ENCODE data around the gene TSC22D1. TPM values are rescaled to one million over a fixed set of nuclear protein-coding genes. Genes with fewer than 3 reads are reported as not detected.
A peak's percentile ranks its signal among the peaks of the same experiment; 100 is the strongest.

Gene TSC22D1
- total and polyA plus RNA-seq, 7 donors: 34.5 to 203 (median 121) TPM

DNA sequence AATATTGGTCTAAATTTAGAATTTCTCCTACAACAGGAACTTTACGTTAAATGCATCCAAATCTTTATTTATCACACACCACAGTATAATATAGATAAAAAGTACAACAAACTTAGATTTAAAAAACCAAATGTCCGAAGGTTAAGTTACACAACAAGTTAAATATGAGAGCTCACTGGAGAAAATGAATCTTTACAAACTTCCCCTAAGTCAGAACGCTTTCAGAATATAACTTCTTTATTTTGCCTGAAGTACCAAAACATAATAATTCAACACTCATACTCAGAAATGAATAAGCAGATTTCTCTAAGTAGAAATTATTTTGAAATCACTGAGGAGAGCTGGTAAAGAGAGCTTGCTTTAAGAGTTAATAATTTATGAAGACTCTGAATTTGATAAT is 33.8 kb downstream of the TSC22D1 start:
- TF ChIP-seq, protein P1, sequence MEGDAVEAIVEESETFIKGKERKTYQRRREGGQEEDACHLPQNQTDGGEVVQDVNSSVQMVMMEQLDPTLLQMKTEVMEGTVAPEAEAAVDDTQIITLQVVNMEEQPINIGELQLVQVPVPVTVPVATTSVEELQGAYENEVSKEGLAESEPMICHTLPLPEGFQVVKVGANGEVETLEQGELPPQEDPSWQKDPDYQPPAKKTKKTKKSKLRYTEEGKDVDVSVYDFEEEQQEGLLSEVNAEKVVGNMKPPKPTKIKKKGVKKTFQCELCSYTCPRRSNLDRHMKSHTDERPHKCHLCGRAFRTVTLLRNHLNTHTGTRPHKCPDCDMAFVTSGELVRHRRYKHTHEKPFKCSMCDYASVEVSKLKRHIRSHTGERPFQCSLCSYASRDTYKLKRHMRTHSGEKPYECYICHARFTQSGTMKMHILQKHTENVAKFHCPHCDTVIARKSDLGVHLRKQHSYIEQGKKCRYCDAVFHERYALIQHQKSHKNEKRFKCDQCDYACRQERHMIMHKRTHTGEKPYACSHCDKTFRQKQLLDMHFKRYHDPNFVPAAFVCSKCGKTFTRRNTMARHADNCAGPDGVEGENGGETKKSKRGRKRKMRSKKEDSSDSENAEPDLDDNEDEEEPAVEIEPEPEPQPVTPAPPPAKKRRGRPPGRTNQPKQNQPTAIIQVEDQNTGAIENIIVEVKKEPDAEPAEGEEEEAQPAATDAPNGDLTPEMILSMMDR (IDR thresholded peaks at IDR 0.05): no peak
- Histone ChIP-seq H3K4me3 (no peak overlapping the region), H3K36me3 (ENCODE audit: insufficient read depth in 1 of 2, low read depth in 1 of 2) (peaks cover 0 to 25% of the 10 kb centered on the region in 2 donors), H3K27me3 (ENCODE audit: insufficient read depth in 3 of 3, low read length in 2 of 3) (no peaks in the 10 kb centered on the region), H3K9me3 (no peaks in the 10 kb centered on the region), H3K4me1 (peaks cover 36% of the 10 kb centered on the region), H3K27ac (peak overlapping the region; percentile 58)
- no peak for DNase-seq
- no peak for ATAC-seq
- 69 to 88% (median 72%) methylated on average over 3 of the region's 3 CpGs for WGBS, 3 donors
- intact Hi-C loops (cut with DNase I): no loop called here

GRCh38 chr13:44541601-44542000 is 34.5 kb downstream of the TSC22D1 start:
- WGBS, 3 donors: 51 to 70% (median 61%) methylated on average over 1 of the region's 1 CpG
- no peak for ATAC-seq
- Histone ChIP-seq H3K4me1 (peaks cover 36% of the 10 kb centered on the region), H3K4me3 (peak overlapping the region; percentile 17), H3K27ac (peak overlapping the region; percentile 58), H3K36me3 (ENCODE audit: insufficient read depth in 1 of 2, low read depth in 1 of 2) (peaks cover 0 to 28% of the 10 kb centered on the region in 2 donors), H3K9me3 (no peaks in the 10 kb centered on the region), H3K27me3 (ENCODE audit: insufficient read depth in 3 of 3, low read length in 2 of 3) (no peaks in the 10 kb centered on the region)
- no peak for DNase-seq
- intact Hi-C loops (cut with DNase I): no loop called here
- TF ChIP-seq, protein P1 (IDR thresholded peaks at IDR 0.05): no peak

- intact Hi-C loops (cut with DNase I): no loop called here
- H3K4me1 ChIP-seq: peaks cover 36% of the 10 kb centered on the region
- peak overlapping the region; percentile 17 for H3K4me3 ChIP-seq
- no peaks in the 10 kb centered on the region for H3K27me3 ChIP-seq (ENCODE audit: insufficient read depth in 3 of 3, low read length in 2 of 3)
- H3K36me3 ChIP-seq (ENCODE audit: insufficient read depth in 1 of 2, low read depth in 1 of 2): peaks cover 0 to 31% of the 10 kb centered on the region in 2 donors
- peak overlapping the region; percentile 58 for H3K27ac ChIP-seq
- TF ChIP-seq, protein P1 (IDR thresholded peaks at IDR 0.05): no peak
- H3K9me3 ChIP-seq: no peaks in the 10 kb centered on the region
- ATAC-seq (peak; percentile 30 to 82 (median 66)), DNase-seq (no peak)
- 27 to 43% (median 32%) methylated on average over 4 of the region's 4 CpGs for WGBS, 3 donors
Measured at GRCh38 chr13:44540761-44541434, 35.2 kb downstream of the TSC22D1 start.

GRCh38 chr13:44537248-44537647 is 38.9 kb downstream of the TSC22D1 start:
- H3K36me3 ChIP-seq (ENCODE audit: insufficient read depth in 1 of 2, low read depth in 1 of 2): peaks cover 0 to 35% of the 10 kb centered on the region in 2 donors
- peaks cover 23% of the 10 kb centered on the region for H3K4me1 ChIP-seq
- TF ChIP-seq, protein P1 (IDR thresholded peaks at IDR 0.05): no peak
- intact Hi-C loops (cut with DNase I): no loop called here
- DNase-seq: no peak
- 78 to 88% (median 81%) methylated on average over 2 of the region's 2 CpGs for WGBS, 3 donors
- no peak overlapping the region for H3K4me3 ChIP-seq
- H3K27ac ChIP-seq: no peak overlapping the region
- no peaks in the 10 kb centered on the region for H3K27me3 ChIP-seq (ENCODE audit: insufficient read depth in 3 of 3, low read length in 2 of 3)
- H3K9me3 ChIP-seq: no peaks in the 10 kb centered on the region
- ATAC-seq: no peak

All from psoas muscle (tissue), 8 donors.